HG03442 (cell line): ENCODE results near the gene WDPCP.
"Not testable (repeated sequence)": the region's sequence is repeated elsewhere in the genome, so short reads cannot be mapped to it uniquely, and the experiment has no call there.

ENCODE experiments used
- ATAC-seq: cut with Tn5 transposase; IDR thresholded peaks from one replicate; pipeline ENCODE4 v1.9.1; 2021; ENCODE audit warnings: mild to moderate bottlenecking, moderate library complexity; ENCODE audit not compliant: unreplicated experiment

Gene WDPCP

GRCh38 chr2:63544017-63544627 lies 44.2 kb downstream of the WDPCP start:
- ATAC-seq, result no peak

- no peak for ATAC-seq
Observed at GRCh38 chr2:63539416-63540162, 48.7 kb downstream of the WDPCP start.

GRCh38 chr2:63538390-63538789 lies 49.9 kb downstream of the WDPCP start:
- ATAC-seq, result no peak

GRCh38 chr2:63537306-63537705 lies 51.0 kb downstream of the WDPCP start:
- ATAC-seq, result no peak

- no peak for ATAC-seq
Observed at GRCh38 chr2:63530704-63531279, 57.5 kb downstream of the WDPCP start.

- ATAC-seq, result no peak
Observed at GRCh38 chr2:63525905-63526304, 62.4 kb downstream of the WDPCP start.

GRCh38 chr2:63522950-63523349 lies 65.3 kb downstream of the WDPCP start:
- no peak for ATAC-seq

- no peak for ATAC-seq
Observed at GRCh38 chr2:63520793-63521192, 67.5 kb downstream of the WDPCP start.

- ATAC-seq, result no peak
Observed at GRCh38 chr2:63514781-63515180, 73.5 kb downstream of the WDPCP start.

GRCh38 chr2:63514237-63514716 lies 74.0 kb downstream of the WDPCP start:
- no peak for ATAC-seq

GRCh38 chr2:63506320-63506719 lies 82.0 kb downstream of the WDPCP start:
- ATAC-seq, result no peak

- no peak for ATAC-seq
Observed at GRCh38 chr2:63503818-63504217, 84.5 kb downstream of the WDPCP start.

- no peak for ATAC-seq
Observed at GRCh38 chr2:63500398-63500797, 87.9 kb downstream of the WDPCP start.

GRCh38 chr2:63497576-63497975 lies 90.7 kb downstream of the WDPCP start:
- no peak for ATAC-seq

GRCh38 chr2:63494968-63495367 lies 93.3 kb downstream of the WDPCP start:
- no peak for ATAC-seq

GRCh38 chr2:63494100-63494499 lies 94.2 kb downstream of the WDPCP start:
- no peak for ATAC-seq

GRCh38 chr2:63488118-63488713 lies 100.1 kb downstream of the WDPCP start:
- no peak for ATAC-seq

- ATAC-seq, result no peak
Observed at GRCh38 chr2:63486861-63487290, 101.4 kb downstream of the WDPCP start.

GRCh38 chr2:63484901-63485300 lies 103.4 kb downstream of the WDPCP start:
- ATAC-seq, result no peak

GRCh38 chr2:63484481-63484880 lies 103.8 kb downstream of the WDPCP start:
- ATAC-seq, result no peak

- ATAC-seq, result no peak
Observed at GRCh38 chr2:63477686-63478085, 110.6 kb downstream of the WDPCP start.

- not testable (repeated sequence) for ATAC-seq
Observed at GRCh38 chr2:63469313-63469712, 119.0 kb downstream of the WDPCP start.
